HG03108 (cell line): ENCODE results near the gene ZNF385A.

Experiments used
- ATAC-seq: cut with Tn5 transposase; IDR thresholded peaks from one replicate; pipeline ENCODE4 v1.9.1; 2021; ENCODE audit warnings: moderate library complexity; ENCODE audit not compliant: unreplicated experiment

ZNF385A gene

GRCh38 chr12:54377007-54377406 lies 7.5 kb downstream of the ZNF385A start:
- ATAC-seq: no peak

GRCh38 chr12:54376596-54376995 lies 7.9 kb downstream of the ZNF385A start:
- ATAC-seq: no peak

DNA sequence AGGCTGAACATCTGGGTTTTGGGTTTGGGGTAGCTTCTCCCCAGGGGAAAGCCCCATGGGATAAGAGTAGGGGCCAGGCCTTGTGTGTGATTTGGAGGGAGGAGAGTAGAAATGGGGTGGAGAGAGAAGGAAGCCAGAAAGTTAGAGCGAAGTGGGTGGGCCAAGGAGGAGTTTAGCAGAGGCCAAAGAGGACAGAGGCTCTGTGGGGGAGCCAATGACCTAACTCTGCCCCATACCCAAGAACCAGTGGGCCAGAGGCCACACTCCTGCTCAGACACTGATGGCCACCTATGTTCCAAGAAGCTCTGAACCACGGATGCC lies 9.3 kb downstream of the ZNF385A start:
- no peak for ATAC-seq

DNA sequence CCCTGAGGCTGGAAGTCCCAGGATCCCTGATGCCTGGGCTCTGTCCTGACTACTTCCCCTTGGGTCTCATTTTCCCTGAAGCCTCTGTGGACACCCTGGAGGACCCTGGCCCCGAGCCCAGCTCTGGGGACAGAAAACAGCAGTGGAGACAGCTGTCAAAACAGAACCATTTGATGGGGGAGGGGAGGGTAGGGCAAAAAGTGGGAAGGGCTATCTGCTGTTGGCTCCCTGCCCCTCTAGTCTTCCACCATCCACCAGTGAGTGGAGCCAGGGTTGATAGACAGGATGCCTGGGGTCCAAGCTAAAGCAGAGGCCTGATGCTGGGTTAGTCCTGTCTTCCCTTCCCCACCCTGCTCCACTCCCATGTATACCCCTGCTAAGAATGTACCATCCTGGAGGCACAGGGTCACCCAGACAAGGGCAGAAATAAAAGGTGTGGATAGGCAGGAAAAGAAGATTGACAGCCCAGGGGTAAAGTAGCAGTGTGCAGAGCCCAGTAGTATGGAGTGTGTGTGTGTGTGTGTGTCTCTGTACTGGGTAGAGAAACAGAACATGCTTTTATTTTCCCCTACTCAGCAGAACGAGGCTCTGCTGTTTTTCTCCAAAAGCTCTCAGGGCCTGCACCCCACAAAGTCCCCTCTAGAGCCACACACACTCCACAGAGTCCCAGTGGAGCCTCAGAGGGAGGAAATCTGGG lies 9.8 kb downstream of the ZNF385A start:
- ATAC-seq: no peak

DNA sequence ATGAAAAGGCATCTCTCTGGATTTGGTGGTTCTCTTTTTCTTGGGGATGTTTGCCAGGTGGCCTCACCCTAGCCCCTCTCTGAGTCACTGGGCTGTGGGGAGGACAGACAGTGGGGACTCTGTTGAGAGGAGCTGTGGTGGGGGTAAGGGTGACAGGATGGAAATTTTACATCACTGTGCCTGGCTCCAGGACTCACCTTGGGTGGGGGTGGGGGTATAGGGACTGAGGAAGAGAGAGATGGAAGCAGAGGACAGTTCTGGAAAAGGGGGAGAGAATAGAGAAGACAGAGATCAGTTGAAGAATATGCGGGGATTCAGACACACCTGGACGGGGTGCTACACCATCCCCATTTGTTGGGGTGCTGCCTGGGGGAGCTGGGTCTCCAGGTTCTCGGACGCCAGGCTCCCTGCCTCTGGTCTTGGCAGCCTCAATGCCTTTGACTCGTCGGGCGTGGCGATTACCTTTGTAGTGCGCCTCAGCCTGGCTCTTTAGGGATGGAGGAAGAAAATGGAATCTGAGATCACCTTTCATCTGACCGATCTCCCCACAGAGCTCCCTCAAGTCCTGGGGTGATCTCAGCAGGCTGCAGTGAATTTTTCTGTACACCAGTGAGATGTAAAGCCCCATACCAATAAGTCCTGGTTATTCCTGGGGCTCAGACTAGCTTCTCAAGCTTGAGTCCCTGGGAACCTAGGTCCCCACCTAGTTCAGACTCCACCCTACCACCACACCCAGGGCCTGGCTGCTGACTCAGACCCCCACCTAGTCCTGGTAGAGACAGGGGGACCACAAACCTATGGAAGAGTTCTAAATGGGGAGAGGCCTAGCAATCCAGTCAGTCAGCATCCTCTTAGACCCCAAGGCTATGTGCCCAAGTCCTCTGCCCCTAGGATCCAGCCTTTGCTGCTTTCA lies 10.6 kb downstream of the ZNF385A start:
- ATAC-seq: no peak

GRCh38 chr12:54372113-54372806 lies 12.3 kb downstream of the ZNF385A start:
- ATAC-seq: no peak

GRCh38 chr12:54371328-54372112 lies 13.0 kb downstream of the ZNF385A start:
- no peak for ATAC-seq

DNA sequence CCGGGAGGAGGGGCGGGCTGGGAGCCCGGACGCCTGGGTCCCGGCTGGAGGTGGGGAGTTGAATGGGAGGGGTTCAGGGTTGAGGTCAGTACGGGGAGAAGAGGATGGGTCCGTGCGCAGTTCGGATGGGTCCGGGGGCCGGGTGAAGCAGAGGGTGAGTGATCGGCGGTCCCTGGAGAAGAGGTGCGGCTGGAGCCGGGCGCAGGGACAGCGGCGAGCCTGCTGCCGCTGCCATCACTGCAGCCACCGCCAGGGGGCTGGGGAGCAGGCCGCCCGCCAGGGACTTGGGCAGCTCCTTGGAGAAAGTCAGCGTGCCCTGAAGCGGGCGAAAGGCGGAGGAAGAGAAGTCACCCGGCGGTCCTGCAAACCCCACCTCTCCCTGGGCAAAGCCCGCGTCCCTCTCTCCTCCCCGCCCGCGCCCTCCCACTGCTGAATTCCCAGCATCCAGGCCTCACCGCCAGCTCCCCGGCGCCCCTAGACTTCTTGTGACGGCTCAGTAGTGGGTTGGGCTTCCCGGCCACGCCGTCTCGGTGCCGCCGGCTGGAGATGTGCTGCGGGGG lies 14.3 kb downstream of the ZNF385A start:
- ATAC-seq: no peak

GRCh38 chr12:54369597-54370131 lies 14.9 kb downstream of the ZNF385A start:
- no peak for ATAC-seq

DNA sequence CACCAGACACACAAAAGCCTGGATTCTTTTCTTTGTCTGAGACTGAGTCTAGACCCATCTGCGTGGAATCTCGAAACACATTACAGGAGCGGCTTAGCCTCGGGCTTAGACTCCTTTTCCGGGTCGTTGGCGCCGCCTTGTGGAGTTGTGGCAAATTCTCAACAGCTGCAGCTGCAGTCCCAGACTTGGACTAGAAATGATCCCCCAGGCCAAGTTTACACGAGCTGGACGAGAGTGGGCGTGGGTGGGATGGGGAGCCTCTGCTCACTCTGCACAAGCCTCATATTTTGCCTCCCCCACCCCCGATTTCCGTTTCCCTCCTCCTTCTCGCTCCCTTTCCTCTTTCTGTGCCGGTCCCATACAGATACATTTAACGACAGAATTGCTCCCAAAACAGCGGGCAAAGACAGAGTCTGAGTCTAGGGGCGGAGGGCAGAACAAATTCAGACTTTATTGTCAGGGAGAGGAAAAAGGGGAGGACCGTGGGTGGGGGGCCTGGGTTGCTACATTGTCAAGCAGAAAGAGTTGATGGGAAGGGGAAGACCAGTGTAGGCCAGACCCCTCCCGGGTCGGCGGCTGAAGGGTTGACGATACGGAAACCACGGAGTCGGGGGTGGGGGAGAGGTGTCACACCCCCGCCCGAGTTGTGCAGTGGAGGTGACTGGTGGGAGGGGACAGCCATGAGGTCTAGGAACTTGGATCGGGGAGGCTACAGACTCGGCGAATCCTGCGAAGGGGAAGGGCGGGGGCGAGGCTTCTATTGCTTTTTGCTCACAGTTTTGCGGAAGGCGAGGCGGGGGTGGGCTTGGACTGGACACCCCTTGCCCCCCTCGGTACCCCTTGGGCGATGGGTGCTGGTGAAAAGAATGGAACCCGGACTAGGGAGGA lies 15.6 kb downstream of the ZNF385A start:
- peak; percentile 57 for ATAC-seq

DNA sequence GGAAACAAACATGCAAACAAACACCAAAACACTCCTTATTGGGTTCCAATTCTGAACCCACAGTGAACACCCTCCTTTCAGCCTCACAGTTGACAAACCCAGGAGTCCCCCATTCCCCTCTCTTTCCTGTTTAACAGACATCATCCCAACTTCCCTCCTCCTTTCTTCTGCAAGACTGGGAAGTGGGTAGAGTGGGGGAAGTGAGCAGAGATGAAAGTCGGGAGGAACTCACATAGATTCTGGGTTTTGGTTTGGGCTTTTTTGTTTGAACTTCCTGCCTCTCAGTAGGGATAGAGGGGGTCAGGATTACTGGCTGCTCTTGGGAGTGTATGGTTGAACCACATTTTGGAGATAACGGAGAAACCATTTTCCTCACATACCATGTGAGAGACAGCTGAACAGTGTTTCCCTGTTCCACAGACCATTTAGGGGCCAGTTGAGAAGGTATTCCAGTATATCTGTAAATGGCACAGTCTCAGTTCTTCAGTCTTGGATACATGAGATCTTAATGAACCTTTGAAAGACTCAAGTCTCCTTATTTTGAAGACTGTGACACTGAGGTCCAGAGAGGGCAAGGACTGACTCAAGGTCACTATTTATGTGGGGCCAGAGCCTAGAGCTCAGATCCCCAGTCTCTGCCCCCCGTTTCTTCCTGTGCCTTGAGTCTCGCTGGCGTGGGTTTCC lies 16.4 kb downstream of the ZNF385A start:
- no peak for ATAC-seq

- peak; percentile 41 for ATAC-seq
Measured at GRCh38 chr12:54364413-54364812, 20.1 kb downstream of the ZNF385A start, which contains the start of gene GPR84. GPR84 (minus strand) TSS chr12:54364486; CDS start chr12:54363851, 635 bp downstream.

DNA sequence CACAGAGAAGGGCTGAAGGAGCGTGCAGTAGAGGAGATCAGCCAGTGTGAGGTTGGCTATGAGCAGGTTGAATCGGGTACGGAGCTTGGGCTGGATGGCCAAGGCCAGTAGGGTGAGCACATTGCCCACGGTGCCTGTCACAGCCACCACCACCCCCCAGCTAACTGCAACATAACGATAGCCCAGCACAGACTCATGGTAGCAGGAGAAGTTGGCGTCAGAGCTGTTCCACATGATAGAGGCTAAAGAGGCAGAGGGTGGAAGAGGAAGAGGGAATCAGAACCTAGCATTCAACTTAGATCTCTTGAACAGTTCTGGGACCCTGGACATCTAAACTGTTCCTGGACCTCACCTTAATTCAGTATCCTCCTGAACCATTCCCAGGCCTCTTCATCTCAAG lies 20.9 kb downstream of the ZNF385A start:
- ATAC-seq: no peak

- no peak for ATAC-seq
Measured at GRCh38 chr12:54363047-54363446, 21.5 kb downstream of the ZNF385A start.

DNA sequence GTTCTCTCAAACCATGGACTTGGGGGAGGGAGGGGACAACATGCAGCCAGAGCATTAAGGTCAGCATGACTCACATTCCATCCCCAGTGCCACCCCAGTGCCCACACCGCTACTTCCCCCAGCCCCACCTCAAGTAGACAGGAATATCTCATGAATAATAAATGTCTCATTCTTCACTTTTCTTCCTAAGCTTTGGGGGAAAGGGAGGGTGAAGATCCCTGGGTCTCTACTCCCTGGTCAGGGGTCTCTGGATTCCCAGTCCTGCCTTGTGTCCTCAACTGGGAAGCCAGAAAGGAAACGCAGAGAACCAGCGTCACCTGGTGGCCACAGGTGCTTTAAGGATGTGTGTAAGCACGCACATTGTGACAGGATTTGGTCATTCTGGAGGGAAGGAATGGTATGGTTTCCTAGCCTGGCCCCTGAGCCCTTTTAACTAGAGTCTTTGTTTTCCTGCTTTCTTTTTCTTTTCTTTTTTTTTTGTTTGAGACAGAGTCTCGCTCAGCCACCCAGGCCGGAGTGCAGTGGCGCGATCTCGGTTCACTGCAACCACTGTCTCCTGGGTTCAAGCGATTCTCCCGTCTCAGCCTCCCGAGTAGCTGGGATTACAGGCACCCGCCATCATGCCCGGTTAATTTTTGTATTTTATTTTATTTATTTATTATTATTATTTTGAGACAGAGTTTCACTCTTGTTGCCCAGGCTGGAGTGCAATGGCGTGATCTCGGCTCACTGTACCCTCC lies 23.6 kb downstream of the ZNF385A start:
- ATAC-seq: no peak

DNA sequence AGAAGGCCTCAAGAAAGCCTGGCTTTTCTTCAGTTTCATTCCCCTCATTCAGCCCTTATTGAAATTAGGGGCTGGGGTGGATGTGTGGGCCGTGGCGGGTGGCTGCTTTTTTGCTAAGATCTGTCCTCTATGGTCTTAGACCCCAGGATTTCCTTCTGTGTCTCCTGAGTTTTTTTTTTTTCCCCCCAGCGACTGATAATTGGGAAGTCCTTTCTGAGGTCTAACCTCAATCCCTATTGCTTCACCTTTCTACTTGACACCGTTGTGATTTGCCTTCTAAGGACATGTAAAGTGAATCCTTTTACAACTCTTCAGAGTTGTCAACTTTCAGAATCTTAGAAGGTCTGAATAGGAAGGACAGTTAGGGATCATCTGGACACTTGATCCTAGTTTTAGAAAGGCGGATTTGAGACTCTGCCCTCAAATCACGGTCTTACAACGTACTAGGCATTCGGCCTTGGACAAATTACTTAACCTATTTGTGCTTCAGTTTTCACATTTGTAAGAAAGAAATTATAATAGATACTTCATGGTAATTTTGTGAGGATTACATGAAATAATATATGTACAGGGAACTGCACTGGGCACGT lies 24.7 kb downstream of the ZNF385A start:
- ATAC-seq: no peak

DNA sequence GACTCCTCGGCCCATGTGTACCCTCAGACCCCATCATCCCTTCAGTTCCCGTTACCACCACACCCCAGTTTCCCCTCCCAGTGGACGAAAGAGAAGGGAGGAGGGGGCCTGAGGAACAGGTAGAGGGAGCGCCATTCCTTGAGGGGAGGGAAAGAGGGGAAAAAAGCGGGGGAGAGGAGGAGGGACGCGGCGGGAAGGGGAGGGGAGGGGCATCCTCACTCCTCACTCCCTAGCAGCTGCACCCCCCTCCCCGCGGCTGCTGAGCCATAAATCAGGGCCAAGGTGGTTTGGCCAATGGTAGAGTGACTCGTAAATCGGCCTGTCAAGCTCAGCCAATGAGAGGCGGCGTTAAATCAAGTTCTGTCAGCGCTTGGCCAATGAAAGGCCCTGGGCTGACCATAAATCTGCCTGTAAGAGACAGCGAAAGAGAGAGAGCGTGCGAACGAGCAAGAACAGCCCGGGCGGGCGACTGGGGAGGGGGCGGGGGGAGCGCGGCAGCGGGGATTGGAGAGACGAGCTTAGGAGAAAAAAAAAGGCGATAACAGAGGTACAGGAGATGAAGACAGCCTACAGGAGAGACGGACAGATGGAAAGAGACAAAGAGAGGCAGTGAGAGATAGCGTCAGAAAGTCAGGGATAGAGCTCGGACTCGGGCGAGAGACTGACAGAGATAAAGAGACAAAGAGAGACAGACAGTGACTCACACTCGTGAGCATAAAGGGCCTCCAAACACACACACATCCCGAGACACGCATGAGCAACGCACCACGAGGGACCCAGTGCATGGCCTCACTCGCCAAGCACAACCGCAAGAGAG lies 25.4 kb downstream of the ZNF385A start:
- peak; percentile 96 for ATAC-seq
